ENCODE data around the gene ACBD7. TPM values are rescaled to one million over a fixed set of nuclear protein-coding genes. Genes with fewer than 3 reads are reported as not detected.

ACBD7 gene
- total RNA-seq, 1 donor from 2014 or later = 1.5 TPM

DNA sequence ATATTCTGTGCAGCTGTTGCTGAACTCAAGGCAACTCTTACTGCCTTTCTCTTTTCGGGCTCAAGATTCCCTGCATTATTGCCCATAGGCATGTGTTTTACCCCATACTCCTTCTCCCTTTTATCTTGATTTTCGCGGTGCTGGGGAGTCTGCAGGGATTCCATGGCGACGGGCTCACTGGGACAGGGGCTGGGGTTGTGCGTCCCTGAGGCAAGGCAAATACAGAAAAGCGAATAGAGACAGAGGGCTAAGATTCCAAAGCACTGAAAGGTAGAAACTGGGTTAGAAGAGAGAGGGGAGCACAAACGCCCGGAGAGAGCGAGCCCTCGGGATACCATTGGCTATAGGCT is 8.1 kb upstream of the ACBD7 start:
- H3K9me3 Mint-ChIP-seq (ENCODE audit: unreplicated experiment) = peaks cover 12% of the 10 kb centered on the region
- peaks cover 2% of the 10 kb centered on the region for H3K27me3 Mint-ChIP-seq (ENCODE audit: unreplicated experiment)
- H3K27ac Mint-ChIP-seq (ENCODE audit: unreplicated experiment) = peak overlapping the region; percentile 52
- DNase-seq = no peak
- H3K36me3 Mint-ChIP-seq (ENCODE audit: unreplicated experiment) = no peaks in the 10 kb centered on the region
- peaks cover 3% of the 10 kb centered on the region for H3K4me1 Mint-ChIP-seq (ENCODE audit: low read depth, unreplicated experiment)
- peak overlapping the region; percentile 88 for H3K4me3 Mint-ChIP-seq (ENCODE audit: unreplicated experiment)
- TF ChIP-seq, protein P1, sequence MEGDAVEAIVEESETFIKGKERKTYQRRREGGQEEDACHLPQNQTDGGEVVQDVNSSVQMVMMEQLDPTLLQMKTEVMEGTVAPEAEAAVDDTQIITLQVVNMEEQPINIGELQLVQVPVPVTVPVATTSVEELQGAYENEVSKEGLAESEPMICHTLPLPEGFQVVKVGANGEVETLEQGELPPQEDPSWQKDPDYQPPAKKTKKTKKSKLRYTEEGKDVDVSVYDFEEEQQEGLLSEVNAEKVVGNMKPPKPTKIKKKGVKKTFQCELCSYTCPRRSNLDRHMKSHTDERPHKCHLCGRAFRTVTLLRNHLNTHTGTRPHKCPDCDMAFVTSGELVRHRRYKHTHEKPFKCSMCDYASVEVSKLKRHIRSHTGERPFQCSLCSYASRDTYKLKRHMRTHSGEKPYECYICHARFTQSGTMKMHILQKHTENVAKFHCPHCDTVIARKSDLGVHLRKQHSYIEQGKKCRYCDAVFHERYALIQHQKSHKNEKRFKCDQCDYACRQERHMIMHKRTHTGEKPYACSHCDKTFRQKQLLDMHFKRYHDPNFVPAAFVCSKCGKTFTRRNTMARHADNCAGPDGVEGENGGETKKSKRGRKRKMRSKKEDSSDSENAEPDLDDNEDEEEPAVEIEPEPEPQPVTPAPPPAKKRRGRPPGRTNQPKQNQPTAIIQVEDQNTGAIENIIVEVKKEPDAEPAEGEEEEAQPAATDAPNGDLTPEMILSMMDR (IDR thresholded peaks at IDR 0.05; ENCODE audit: partially characterized antibody, unreplicated experiment) = no peak

- TF ChIP-seq, protein P1 (IDR thresholded peaks at IDR 0.05; ENCODE audit: partially characterized antibody, unreplicated experiment) = no peak
- Mint-ChIP-seq H3K4me1 (ENCODE audit: low read depth, unreplicated experiment) (no peaks in the 10 kb centered on the region), H3K9me3 (ENCODE audit: unreplicated experiment) (peaks cover 10% of the 10 kb centered on the region), H3K36me3 (ENCODE audit: unreplicated experiment) (no peaks in the 10 kb centered on the region), H3K27me3 (ENCODE audit: unreplicated experiment) (peaks cover 2% of the 10 kb centered on the region), H3K4me3 (ENCODE audit: unreplicated experiment) (no peak overlapping the region), H3K27ac (ENCODE audit: unreplicated experiment) (no peak overlapping the region)
- DNase-seq = no peak
Measured at GRCh38 chr10:15092855-15093408, 4.4 kb upstream of the ACBD7 start.

DNA sequence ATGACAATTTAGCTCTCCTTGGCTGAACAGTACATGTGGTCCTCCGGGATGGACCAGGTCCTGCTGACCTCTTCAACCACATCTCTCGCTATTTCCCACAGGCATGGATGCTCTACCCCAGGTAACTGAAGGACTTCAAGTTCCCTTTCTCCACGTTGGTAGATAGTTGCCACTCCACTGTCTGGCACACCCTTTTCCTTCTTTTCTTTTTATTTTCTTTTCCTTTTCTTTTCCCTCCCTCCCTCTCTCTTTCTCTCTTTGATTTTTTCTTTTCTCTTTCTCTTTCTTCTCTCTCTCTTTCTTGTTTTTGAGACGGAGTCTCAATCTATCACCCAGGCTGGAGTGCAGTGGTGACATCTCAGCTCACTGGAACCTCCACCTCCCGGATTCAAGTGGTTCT is 2.8 kb upstream of the ACBD7 start:
- TF ChIP-seq, protein P1 (IDR thresholded peaks at IDR 0.05; ENCODE audit: partially characterized antibody, unreplicated experiment) = no peak
- H3K27me3 Mint-ChIP-seq (ENCODE audit: unreplicated experiment) = peaks cover 2% of the 10 kb centered on the region
- peaks cover 2% of the 10 kb centered on the region for H3K9me3 Mint-ChIP-seq (ENCODE audit: unreplicated experiment)

DNA sequence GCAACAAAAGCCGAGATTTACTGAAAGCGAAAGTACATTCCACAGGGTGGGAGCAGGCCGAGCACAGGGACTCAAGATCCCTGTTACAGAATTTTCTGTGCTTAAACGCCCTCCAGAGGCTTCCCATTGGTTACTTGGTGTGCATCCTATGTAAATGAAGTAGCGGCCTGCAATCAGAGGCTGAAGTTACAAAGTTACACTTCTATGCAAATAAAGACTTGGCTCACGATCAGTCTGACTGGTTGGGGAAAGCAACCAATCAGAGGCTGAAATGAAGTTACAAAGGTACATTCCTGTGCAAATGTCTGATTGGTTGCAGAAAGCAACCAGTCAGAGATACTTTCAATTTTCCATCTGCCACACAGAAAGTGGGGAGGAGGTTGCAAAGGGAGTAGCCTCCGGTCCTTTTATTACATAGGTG is 4.1 kb downstream of the ACBD7 start:
- Mint-ChIP-seq H3K4me3 (ENCODE audit: unreplicated experiment) (no peak overlapping the region), H3K9me3 (ENCODE audit: unreplicated experiment) (no peaks in the 10 kb centered on the region), H3K36me3 (ENCODE audit: unreplicated experiment) (no peaks in the 10 kb centered on the region), H3K4me1 (ENCODE audit: low read depth, unreplicated experiment) (no peaks in the 10 kb centered on the region), H3K27ac (ENCODE audit: unreplicated experiment) (no peak overlapping the region), H3K27me3 (ENCODE audit: unreplicated experiment) (no peaks in the 10 kb centered on the region)
- TF ChIP-seq, protein P1 (IDR thresholded peaks at IDR 0.05; ENCODE audit: partially characterized antibody, unreplicated experiment) = no peak
- DNase-seq = no peak

More for the DNA sequence above, 2.8 kb upstream of the ACBD7 start:
- no peaks in the 10 kb centered on the region for H3K4me1 Mint-ChIP-seq (ENCODE audit: low read depth, unreplicated experiment)
- no peak for DNase-seq
- H3K4me3 Mint-ChIP-seq (ENCODE audit: unreplicated experiment) = no peak overlapping the region
- no peak overlapping the region for H3K27ac Mint-ChIP-seq (ENCODE audit: unreplicated experiment)
- H3K36me3 Mint-ChIP-seq (ENCODE audit: unreplicated experiment) = no peaks in the 10 kb centered on the region

- H3K27ac Mint-ChIP-seq (ENCODE audit: unreplicated experiment) = no peak overlapping the region
- H3K9me3 Mint-ChIP-seq (ENCODE audit: unreplicated experiment) = no peaks in the 10 kb centered on the region
- no peak for DNase-seq
- H3K4me3 Mint-ChIP-seq (ENCODE audit: unreplicated experiment) = no peak overlapping the region
- no peaks in the 10 kb centered on the region for H3K36me3 Mint-ChIP-seq (ENCODE audit: unreplicated experiment)
- TF ChIP-seq, protein P1 (IDR thresholded peaks at IDR 0.05; ENCODE audit: partially characterized antibody, unreplicated experiment) = no peak
- no peaks in the 10 kb centered on the region for H3K4me1 Mint-ChIP-seq (ENCODE audit: low read depth, unreplicated experiment)
- H3K27me3 Mint-ChIP-seq (ENCODE audit: unreplicated experiment) = no peaks in the 10 kb centered on the region
Measured at GRCh38 chr10:15083674-15084501, 4.7 kb downstream of the ACBD7 start.
